Inflammatory macrophage treated with lipopolysaccharide for 4 hours (primary cell): ENCODE measurements around the gene CCDC57.

Source experiments
- DNase-seq: peaks from one replicate; pipeline ENCODE4 v3.0.0-alpha.2; 2020

The CCDC57 gene

DNA sequence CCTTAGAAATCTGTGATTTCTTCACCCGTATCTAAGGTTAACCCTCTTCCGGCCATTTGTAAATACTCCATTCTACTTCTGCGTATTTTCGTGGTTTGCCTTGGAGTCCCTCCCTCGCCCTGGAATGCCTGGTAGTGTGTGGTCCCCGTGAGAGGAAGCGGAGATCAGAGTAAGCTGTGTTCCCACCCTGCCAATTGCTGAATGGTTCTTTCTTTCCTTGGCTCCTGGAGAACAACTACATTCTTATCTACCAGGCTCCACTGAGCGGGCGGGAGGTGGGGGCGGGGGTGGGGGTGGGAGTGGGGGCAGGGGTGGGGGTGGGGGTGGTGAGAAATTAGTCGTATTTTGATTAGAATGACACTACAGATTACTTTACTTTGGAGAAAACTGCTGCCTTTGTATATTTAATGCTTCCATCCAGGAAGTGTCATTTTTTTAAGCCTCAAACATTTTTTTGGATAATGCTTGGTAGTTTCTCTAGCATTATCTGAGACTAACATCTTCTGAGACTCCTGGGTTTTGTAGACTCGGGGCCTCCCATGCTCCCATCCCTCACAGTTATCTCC lies 93.7 kb downstream of the CCDC57 start:
- DNase-seq: no peak

GRCh38 chr17:82118168-82118814 lies 94.4 kb downstream of the CCDC57 start:
- DNase-seq: no peak

DNA sequence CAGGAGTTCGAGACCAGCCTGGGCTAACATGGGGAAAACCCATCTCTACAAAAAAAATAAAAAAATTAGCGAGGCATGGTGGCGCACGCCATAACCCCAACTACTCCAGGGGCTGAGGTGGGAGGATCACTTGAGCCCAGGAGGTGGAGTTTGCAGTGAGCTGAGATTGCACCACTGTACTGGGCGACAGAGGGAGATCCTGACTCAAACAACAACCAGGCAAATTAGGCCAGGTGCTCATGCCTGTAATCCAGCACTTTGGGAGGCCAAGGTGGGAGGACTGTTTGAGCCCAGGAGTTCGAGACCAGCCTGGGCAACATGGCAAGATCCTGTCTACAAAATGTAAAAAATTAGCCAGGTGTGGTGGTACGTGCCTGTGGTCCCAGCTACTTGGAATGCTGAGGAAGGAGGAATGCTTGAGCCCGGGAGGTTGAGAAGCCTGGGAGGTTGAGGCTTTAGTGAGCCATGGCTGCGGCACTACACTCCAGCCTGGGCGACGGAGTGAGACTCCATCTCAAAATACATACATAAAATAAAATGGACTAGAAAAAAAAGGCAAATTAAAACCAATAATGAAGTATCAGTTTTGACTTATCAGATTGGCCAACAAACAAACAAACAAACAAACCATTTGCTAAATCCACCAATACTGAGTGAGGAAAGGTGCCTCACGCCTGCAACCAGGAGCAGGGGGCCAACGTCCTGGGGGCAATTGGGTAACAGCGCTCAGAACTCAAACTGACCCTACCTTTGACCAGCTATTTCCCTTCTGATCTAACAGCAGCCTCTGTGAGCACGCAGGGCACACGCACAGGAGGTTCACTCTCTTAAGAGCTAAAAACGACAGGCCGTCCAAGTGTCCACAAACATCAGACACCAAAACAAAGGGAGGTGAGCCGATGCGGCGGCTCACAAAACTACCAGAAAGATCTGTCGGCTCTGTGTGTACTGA lies 95.2 kb downstream of the CCDC57 start:
- DNase-seq: no peak

DNA sequence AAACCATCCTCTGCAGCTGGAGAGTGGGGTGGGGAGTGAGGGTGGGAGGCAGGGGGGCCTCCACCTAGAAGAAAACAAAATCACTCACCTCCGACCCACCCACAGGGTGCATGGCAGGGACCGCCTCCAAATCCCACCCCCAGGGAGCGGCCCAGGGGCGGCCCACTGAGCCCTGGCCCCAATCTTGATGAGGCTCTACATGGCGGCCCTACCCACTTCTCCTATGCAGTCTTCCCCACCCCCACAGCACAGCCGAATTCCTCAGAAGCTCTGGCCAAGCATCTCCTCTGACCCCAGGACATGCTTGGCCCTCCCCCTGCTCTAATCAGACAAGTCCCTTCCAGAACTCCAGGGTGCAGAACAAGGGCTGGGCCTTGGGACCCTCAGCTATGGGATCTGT lies 96.4 kb downstream of the CCDC57 start:
- no peak for DNase-seq

DNA sequence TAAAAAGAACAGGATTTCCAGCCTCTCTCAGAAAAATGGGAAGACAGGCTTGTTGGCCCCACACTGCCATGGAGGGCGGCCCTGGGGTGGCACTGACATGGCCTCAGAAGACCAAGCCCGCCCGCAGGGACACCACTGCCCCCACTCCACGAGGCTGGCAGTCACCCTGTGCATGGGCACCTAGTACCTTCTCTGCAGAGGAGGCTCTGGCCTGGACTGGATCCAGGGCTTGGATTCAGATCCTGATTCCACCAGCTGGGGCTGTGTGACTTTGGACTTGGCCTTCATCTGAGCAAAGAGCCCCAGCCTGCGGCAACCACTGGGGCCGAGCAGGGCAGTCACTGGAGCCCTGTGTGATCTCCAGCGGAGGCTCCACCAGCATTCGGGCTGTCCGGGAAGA lies 97.8 kb downstream of the CCDC57 start:
- DNase-seq: no peak

- no peak for DNase-seq
Observed at GRCh38 chr17:82114447-82114846, 98.2 kb downstream of the CCDC57 start.

- no peak for DNase-seq
Observed at GRCh38 chr17:82113941-82114340, 98.7 kb downstream of the CCDC57 start.

DNA sequence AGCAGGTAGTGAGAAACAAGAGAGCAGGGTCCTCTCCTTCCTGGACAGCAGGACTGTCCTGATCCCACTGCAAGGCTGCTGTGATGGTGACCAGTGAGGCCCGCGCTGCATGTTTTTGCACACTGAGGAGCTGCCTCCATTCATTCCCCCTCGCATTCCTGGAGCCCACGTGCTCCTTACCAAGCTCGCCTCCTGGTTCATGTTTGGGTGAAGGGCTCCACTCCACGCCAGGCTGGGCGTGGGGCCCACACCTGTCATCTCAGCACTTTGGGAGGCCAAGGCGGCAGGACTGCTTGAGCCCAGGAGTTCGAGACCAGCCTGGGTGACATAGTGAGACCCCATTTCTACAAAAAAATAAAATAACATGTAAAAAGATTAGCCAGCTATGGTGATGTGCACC lies 99.2 kb downstream of the CCDC57 start:
- DNase-seq: no peak

GRCh38 chr17:82112914-82113311 lies 99.7 kb downstream of the CCDC57 start:
- peak; percentile 6 for DNase-seq

DNA sequence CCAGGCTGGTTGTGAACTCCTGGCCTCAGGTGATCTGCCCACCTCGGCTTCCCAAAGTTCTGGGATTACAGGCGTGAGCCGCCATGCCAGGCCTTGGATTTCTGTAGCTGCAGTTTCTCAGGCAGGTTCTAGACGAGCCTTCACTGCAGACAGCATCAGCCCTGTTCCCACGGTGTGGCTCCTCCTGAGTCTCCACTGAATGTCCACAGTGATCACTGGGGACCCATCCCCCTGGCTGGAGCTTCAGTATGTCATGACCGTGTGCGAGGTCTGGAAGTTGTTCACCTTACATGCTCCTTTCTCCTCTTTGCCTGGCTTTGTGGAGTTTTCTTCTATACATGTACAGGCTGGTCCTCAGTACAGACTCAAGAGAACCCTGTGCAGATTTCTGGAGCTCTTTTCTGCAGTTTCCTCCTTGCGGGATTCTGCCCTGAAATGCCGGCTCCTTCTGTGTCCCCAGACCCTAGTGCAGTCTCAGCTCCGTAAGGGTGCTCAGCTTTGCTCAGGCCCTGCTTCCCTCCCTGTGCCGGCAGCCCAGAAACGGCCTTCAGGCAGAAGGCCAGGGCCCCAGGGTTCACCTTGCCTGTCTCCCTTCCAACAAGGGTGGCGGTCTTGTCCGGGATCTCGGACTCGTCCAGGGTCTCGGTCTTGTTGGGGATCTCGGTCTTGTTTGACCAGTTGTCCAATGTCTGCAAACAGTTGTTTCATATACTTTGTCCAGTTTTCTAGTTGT lies 100.3 kb downstream of the CCDC57 start:
- no peak for DNase-seq

GRCh38 chr17:82110298-82110697 lies 102.3 kb downstream of the CCDC57 start:
- DNase-seq: no peak

- no peak for DNase-seq
Observed at GRCh38 chr17:82108961-82109475, 103.6 kb downstream of the CCDC57 start.

- DNase-seq: no peak
Observed at GRCh38 chr17:82108496-82108945, 104.1 kb downstream of the CCDC57 start.

DNA sequence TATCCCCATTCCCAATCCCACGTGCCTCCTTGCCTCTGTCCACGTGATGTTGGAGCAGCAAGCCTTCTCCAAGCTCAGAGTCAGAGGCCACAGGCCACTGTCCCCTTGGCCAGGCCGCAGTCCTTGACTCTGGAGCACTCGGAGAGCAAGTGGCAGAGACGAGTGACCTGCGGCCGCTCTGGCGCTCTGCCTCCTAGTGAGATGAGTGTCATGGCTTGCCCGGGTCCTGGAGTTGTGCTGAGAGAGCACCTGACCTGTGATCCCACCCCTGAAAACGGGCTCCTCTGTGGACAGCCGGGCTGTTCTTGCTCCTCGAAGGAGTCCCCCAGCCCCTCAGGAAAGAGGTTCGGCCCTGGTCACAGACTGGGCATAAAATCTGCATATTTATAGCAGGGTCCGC lies 104.6 kb downstream of the CCDC57 start:
- no peak for DNase-seq

GRCh38 chr17:82107341-82107860 lies 105.2 kb downstream of the CCDC57 start:
- no peak for DNase-seq

DNA sequence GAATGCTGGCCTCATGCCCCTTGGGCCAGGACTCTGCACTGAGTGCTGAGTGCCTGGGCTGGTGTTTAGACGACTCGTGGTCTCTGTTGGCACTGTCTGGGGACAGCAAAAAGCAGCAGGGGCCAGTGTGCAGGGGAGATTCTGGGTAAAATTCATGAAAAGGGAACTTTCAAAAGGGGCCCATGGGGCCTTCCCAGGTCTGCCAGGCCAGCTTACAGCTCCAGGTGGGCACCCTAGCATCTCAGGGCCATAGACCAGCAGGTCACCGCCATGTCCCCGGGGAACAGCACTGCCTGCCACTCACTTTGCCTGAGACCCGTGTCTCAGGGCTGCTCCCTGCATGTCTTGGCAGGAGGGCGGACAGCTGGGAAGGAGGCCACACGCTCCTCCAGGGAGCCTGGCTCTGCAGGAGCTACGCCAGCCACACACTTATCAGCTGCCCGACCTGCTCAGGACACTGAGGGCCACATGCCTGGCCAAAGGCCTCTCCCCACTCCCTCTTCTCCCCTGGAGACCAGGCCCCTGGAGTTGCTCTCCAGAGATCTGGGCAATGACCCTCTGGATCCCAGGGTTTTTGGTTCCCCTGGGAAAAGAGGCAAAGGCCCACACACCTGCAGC lies 105.8 kb downstream of the CCDC57 start:
- no peak for DNase-seq

GRCh38 chr17:82105882-82106687 lies 106.6 kb downstream of the CCDC57 start:
- peak; percentile 51 for DNase-seq

DNA sequence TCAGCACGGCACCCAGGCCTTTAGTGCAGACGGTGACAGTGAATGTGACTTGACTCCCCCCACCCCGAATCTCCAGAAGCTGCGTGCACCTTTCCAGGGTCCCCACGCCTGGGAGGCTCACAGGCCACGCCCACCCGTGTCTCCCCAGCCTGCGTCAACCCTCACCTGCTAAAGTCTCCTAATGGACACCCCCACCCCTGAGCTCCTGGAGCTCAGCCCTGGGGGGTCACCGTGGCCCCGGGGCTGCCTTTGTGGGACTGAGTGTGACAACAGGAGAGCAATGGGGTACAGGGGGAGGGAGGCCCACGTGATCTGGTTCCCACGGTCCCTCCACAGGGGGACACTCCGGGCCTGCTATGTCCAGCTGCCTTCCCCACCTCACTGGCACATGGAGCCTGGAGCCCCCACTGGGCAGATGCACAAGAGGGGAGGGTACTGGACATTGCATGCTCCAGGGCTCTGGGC lies 107.2 kb downstream of the CCDC57 start:
- no peak for DNase-seq

- DNase-seq: no peak
Observed at GRCh38 chr17:82104797-82105416, 107.7 kb downstream of the CCDC57 start.
